GM12873 (cell line): ENCODE results near the gene UQCR11.

Experiments used
- CTCF ChIP-seq: IDR thresholded peaks from 2 replicates; pipeline ENCODE4 v1.5.1; 2012; ENCODE audit warnings: low read depth, mild to moderate bottlenecking, moderate library complexity, low read length, control low read depth; ENCODE audit not compliant: insufficient read depth; ENCODE audit errors: missing control alignments

UQCR11 gene

GRCh38 chr19:1605236-1606137 is at the start of gene UQCR11:
UQCR11 (minus strand) TSS chr19:1605462; CDS start chr19:1605409, 53 bp downstream.
- peak; percentile 77 for TF ChIP-seq CTCF

GRCh38 chr19:1654178-1654792 is 49.0 kb upstream of the UQCR11 start:
- no peak for TF ChIP-seq CTCF

- TF ChIP-seq CTCF = no peak
Measured at GRCh38 chr19:1653300-1653628, 48.0 kb upstream of the UQCR11 start.

- TF ChIP-seq CTCF = no peak
Measured at GRCh38 chr19:1652471-1653299, 47.4 kb upstream of the UQCR11 start, which contains the start of gene TCF3. TCF3 (minus strand) TSS chr19:1652615; CDS start chr19:1650248, 2,367 bp downstream.

- no peak for TF ChIP-seq CTCF
Measured at GRCh38 chr19:1651568-1652291, 46.5 kb upstream of the UQCR11 start.

GRCh38 chr19:1650650-1651567 is 45.6 kb upstream of the UQCR11 start:
- peak; percentile 25 for TF ChIP-seq CTCF
